MM.1S (cell line): ENCODE data around the gene ENTPD8.

Source experiments
- EZH2 ChIP-seq: fragments of 300-600 bp; sonication (generic); optimal IDR thresholded peaks from 2 replicates; pipeline ENCODE3; 2017; ENCODE audit warnings: low read depth, mild to moderate bottlenecking, antibody characterized with exemption, low read length, mixed read lengths
- EZH2phosphoT487 ChIP-seq: fragments of 300-600 bp; sonication (generic); IDR thresholded peaks from 2 replicates; pipeline ENCODE4 v1.6.1; 2018; ENCODE audit warnings: antibody characterized with exemption, low read length
- TF ChIP-seq, protein P1 (sequence below): fragments of 300-600 bp; sonication (generic); IDR thresholded peaks from 2 replicates; pipeline ENCODE4 v1.5.1; 2016; ENCODE audit warnings: antibody characterized with exemption, low read length, mixed read lengths

DNA sequence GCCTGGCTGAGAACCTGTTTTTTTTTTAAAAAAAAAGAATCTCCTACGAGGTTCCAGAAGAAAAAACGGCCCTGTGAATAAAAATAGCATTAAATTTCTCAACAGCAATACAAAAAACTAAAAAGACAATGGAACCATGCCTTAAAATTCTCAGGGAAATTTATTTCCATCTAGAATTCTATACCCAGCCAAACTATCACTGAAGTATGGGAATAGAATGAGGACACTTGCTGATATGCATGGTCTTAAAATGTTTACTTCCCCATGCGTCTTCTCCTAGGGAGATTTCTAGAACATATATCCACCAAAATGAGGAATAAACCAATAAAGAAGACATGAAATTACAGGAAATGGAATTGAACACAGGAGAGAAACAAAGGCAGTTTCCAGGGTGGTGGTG is 34.5 kb upstream of the ENTPD8 start:
- TF ChIP-seq, protein P1, sequence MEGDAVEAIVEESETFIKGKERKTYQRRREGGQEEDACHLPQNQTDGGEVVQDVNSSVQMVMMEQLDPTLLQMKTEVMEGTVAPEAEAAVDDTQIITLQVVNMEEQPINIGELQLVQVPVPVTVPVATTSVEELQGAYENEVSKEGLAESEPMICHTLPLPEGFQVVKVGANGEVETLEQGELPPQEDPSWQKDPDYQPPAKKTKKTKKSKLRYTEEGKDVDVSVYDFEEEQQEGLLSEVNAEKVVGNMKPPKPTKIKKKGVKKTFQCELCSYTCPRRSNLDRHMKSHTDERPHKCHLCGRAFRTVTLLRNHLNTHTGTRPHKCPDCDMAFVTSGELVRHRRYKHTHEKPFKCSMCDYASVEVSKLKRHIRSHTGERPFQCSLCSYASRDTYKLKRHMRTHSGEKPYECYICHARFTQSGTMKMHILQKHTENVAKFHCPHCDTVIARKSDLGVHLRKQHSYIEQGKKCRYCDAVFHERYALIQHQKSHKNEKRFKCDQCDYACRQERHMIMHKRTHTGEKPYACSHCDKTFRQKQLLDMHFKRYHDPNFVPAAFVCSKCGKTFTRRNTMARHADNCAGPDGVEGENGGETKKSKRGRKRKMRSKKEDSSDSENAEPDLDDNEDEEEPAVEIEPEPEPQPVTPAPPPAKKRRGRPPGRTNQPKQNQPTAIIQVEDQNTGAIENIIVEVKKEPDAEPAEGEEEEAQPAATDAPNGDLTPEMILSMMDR: no peak
- no peak for TF ChIP-seq EZH2
- TF ChIP-seq EZH2phosphoT487: no peak
